A549 (cell line): Measurements from ENCODE around the gene SH2D3A. TPM values are rescaled to one million over a fixed set of nuclear protein-coding genes. Genes with fewer than 3 reads are reported as not detected.
A peak's percentile ranks its signal among the peaks of the same experiment; 100 is the strongest.

ENCODE experiments used
- ATAC-seq, 2 experiments: fragments of 200-7000 bp in 1 of 2; fragments of >200 bp in 1 of 2; cut with Nextera tagmentation in 1 of 2; cut with Tn5 transposase in 1 of 2; 3 replicates each; pipeline versions ENCODE4 v1.8.0 to v1.9.1; 2018 to 2020; ENCODE audit warnings: mild to moderate bottlenecking in 1 of 2, moderate library complexity in 1 of 2
- CTCF ChIA-PET: fragments of 300-600 bp; sonication (Branson Sonifier 250); formaldehyde crosslinking; extraction: SDS; loops from one replicate; lab custom pipeline; 2021; ENCODE audit warnings: antibody characterized with exemption, inconsistent platforms; lab: Yijun Ruan, JAX
- POLR2A ChIA-PET: fragments of 350-600 bp; formaldehyde crosslinking; extraction: SDS; loops from one replicate; lab custom pipeline; 2021; ENCODE audit warnings: antibody characterized with exemption, inconsistent platforms; lab: Yijun Ruan, JAX
- DNase-seq, 2 experiments: peaks; one replicate each; pipeline versions ENCODE4 v3.0.0 to v3.0.0-alpha.2; 2011 to 2016; ENCODE audit warnings: low read depth in 1 of 2, low spot score in 1 of 2
- FAIRE-seq: peaks from 2 replicates; lab custom pipeline; 2011; peaks lifted over from hg19 to GRCh38; lab: Jason Lieb, UNC
- H3K27ac ChIP-seq, 2 experiments: fragments of >200 bp; sonication (Bioruptor Twin); formaldehyde crosslinking; 3 replicates each; pipeline ENCODE4 v1.5.1; 2016 to 2017
- H3K4me1 ChIP-seq: fragments of >200 bp; sonication (Bioruptor Twin); formaldehyde crosslinking; 3 replicates; pipeline ENCODE4 v1.6.1; 2016
- H3K4me2 ChIP-seq: fragments of >200 bp; sonication (Bioruptor Twin); formaldehyde crosslinking; 3 replicates; pipeline ENCODE4 v1.6.1; 2016
- H3K4me3 ChIP-seq: fragments of >200 bp; sonication (Bioruptor Twin); formaldehyde crosslinking; 3 replicates; pipeline ENCODE4 v1.5.1; 2016
- H3K9me3 ChIP-seq: fragments of >200 bp; sonication (Bioruptor Twin); formaldehyde crosslinking; 3 replicates; pipeline ENCODE4 v1.6.1; 2016
- BHLHE40 ChIP-seq: IDR thresholded peaks from 2 replicates; pipeline ENCODE4 v1.6.1; 2012; ENCODE audit warnings: low read depth, low read length, inconsistent platforms
- CBX8 ChIP-seq: fragments of 200-600 bp; sonication (generic); IDR thresholded peaks from 2 replicates; pipeline ENCODE4 v1.6.1; 2016
- CEBPB ChIP-seq, 2 experiments: fragments of >200 bp in 1 of 2; sonication (Bioruptor Twin) in 1 of 2; formaldehyde crosslinking in 1 of 2; IDR thresholded peaks; 2 replicates each; pipeline ENCODE4 v1.6.1; 2012 to 2016
- EHF ChIP-seq: fragments of 250-450 bp; sonication (Bioruptor Pico); IDR thresholded peaks from 2 replicates; pipeline ENCODE4 v1.5.0; 2020; ENCODE audit warnings: mild to moderate bottlenecking
- ESRRA ChIP-seq: fragments of 150-350 bp; IDR thresholded peaks from 2 replicates; pipeline ENCODE4 v1.6.1; 2014; ENCODE audit warnings: mild to moderate bottlenecking, low read length, borderline replicate concordance
- HEYL ChIP-seq: fragments of 250-450 bp; sonication (Bioruptor Pico); IDR thresholded peaks from 2 replicates; pipeline ENCODE4 v1.8.0; 2021; ENCODE audit warnings: mild to moderate bottlenecking, moderate library complexity
- KDM1A ChIP-seq: fragments of 200-600 bp; sonication (generic); IDR thresholded peaks from 2 replicates; pipeline ENCODE4 v1.6.1; 2016; ENCODE audit warnings: low read depth, mild to moderate bottlenecking
- NFE2L2 ChIP-seq: fragments of 150-350 bp; conservative IDR thresholded peaks from 2 replicates; pipeline ENCODE4 v1.6.1; 2014; ENCODE audit warnings: low read length
- NPAS2 ChIP-seq: fragments of 250-450 bp; sonication (Bioruptor Pico); IDR thresholded peaks from 2 replicates; pipeline ENCODE4 v1.8.0; 2022; ENCODE audit warnings: mild to moderate bottlenecking, moderate library complexity, borderline replicate concordance
- POLR2A ChIP-seq: IDR thresholded peaks from 2 replicates; pipeline ENCODE4 v1.6.1; 2012; ENCODE audit warnings: mild to moderate bottlenecking, low read length
- RAD21 ChIP-seq, 2 experiments: fragments of >200 bp in 1 of 2; sonication (Bioruptor Twin) in 1 of 2; formaldehyde crosslinking in 1 of 2; IDR thresholded peaks in 1 of 2; conservative IDR thresholded peaks in 1 of 2; 2 replicates in 1 of 2; 3 replicates in 1 of 2; pipeline ENCODE4 v1.6.1; 2012 to 2018; ENCODE audit warnings: inconsistent platforms in 1 of 2
- RARB ChIP-seq: fragments of 250-450 bp; sonication (Bioruptor Pico); IDR thresholded peaks from 2 replicates; pipeline ENCODE4 v1.8.0; 2021; ENCODE audit warnings: mild to moderate bottlenecking, moderate library complexity
- RCOR1 ChIP-seq: fragments of 150-350 bp; IDR thresholded peaks from 2 replicates; pipeline ENCODE4 v1.6.1; 2014; ENCODE audit warnings: antibody characterized with exemption, low read length, low read depth
- TFCP2L1 ChIP-seq: fragments of 250-450 bp; sonication (Bioruptor Pico); IDR thresholded peaks from 2 replicates; pipeline ENCODE4 v1.5.0; 2021; ENCODE audit warnings: mild to moderate bottlenecking
- ZFP36 ChIP-seq: fragments of 450-650 bp; IDR thresholded peaks from 2 replicates; pipeline ENCODE4 v1.6.1; 2014; ENCODE audit warnings: borderline replicate concordance; ENCODE audit not compliant: partially characterized antibody
- WGBS: methylation state at CpG from one replicate; pipeline ENCODE4 v1.1.6; 2017; ENCODE audit errors: missing lambda C conversion rate; 5-methylcytosine and 5-hydroxymethylcytosine counted together
- polyA plus RNA-seq, 4 experiments: library from polyadenylated mRNA; depleted of rRNA in 3 of 4; stranded (reverse); fragments of >200 nt; fragmentation: RNase III in 1 of 4; extraction: RNeasy Plus Mini Kit Qiagen cat#74134 plus additional on column Dnase treatment in 1 of 4; gene quantifications; 2 replicates in 3 of 4; 3 replicates in 1 of 4; pipeline ENCODE4 v1.2.3, GENCODE V29; 2011 to 2017
- TF ChIP-seq, protein P1 (sequence below): IDR thresholded peaks from 2 replicates; pipeline ENCODE4 v1.6.1; 2012
- TF ChIP-seq, protein P2 (sequence below): fragments of 200-600 bp; sonication (generic); IDR thresholded peaks from 2 replicates; pipeline ENCODE4 v1.6.1; 2016; ENCODE audit warnings: antibody characterized with exemption, mild to moderate bottlenecking, moderate library complexity
- TF ChIP-seq, protein P3 (sequence below): fragments of 450-650 bp; IDR thresholded peaks from 2 replicates; pipeline ENCODE4 v1.6.1; 2014; ENCODE audit warnings: antibody characterized with exemption

The SH2D3A gene
- polyA plus RNA-seq, 2 of the 4 experiments (the other 2 are of a cell fraction), result 6.7 to 10.0 TPM

DNA sequence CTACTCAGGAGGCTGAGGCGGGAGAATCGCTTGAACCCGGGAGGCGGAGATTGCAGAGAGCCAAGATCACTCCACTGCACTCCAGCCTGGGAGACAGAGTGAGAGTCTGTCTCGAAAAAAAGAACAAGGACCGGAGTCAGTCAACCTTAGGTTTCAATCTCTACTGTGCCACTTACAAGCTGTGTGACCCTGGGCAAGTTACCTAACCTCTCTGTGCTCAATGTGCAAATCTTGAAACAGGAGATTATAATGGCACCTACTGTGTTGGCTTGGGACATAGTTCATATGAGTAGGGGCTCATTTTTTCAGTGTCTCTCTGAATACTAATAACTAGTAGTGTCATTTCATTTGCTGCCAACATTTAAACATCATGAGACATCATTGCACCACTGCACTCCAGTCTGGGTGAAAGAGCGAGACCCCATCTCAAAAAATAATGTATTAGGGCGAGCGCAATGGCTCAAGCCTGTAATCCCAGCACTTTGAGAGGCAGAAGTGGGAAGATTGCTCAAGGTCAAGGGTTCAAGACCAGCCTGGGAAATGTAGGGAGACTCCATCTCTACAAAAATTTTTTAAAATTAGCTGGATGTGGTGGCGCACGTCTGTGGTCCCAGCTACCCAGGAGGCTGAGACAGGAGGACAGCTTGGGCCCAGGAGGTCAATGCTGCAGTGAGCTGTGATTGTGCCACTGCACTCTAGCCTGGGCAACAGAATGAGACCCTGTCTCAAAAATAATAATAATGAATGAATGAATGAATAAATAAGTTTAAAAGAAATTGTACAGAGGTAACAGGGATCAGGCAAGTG is 52.3 kb downstream of the SH2D3A start:
- FAIRE-seq (no peak), DNase-seq (no peak), ATAC-seq (no peak)
- no peak overlapping the region for H3K27ac ChIP-seq
- H3K4me3 ChIP-seq, result no peak overlapping the region
- H3K4me2 ChIP-seq, result no peak overlapping the region
- CTCF ChIA-PET, result interaction anchor here (1.7 to 2.2 kb wide), 3 partner anchors 11 to 34 kb away, joined by 5 to 6 read pairs (median 6); no protein-coding TSS in a partner anchor
- POLR2A ChIA-PET, result no interaction called here
- 84% methylated on average over 11 of the region's 11 CpGs for whole genome bisulfite sequencing
- peaks cover 5% of the 10 kb centered on the region; the same call in 2 of the 3 replicates for H3K4me1 ChIP-seq
- TF ChIP-seq RCOR1 (no peak), CEBPB (IDR thresholded peaks at IDR 0.05) (no peak), BHLHE40 (no peak), CBX8 (no peak), ESRRA (no peak), RARB (CRISPR knock-in tag) (no peak), ZFP36 (peak; percentile 49), KDM1A (0 out of 2 replicates have a peak, but pooled peaks have one; percentile 49), TFCP2L1 (CRISPR knock-in tag) (no peak), NPAS2 (no peak)
- TF ChIP-seq, protein P1, sequence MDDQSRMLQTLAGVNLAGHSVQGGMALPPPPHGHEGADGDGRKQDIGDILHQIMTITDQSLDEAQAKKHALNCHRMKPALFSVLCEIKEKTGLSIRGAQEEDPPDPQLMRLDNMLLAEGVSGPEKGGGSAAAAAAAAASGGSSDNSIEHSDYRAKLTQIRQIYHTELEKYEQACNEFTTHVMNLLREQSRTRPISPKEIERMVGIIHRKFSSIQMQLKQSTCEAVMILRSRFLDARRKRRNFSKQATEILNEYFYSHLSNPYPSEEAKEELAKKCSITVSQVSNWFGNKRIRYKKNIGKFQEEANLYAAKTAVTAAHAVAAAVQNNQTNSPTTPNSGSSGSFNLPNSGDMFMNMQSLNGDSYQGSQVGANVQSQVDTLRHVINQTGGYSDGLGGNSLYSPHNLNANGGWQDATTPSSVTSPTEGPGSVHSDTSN, result no peak
- TF ChIP-seq, protein P2, sequence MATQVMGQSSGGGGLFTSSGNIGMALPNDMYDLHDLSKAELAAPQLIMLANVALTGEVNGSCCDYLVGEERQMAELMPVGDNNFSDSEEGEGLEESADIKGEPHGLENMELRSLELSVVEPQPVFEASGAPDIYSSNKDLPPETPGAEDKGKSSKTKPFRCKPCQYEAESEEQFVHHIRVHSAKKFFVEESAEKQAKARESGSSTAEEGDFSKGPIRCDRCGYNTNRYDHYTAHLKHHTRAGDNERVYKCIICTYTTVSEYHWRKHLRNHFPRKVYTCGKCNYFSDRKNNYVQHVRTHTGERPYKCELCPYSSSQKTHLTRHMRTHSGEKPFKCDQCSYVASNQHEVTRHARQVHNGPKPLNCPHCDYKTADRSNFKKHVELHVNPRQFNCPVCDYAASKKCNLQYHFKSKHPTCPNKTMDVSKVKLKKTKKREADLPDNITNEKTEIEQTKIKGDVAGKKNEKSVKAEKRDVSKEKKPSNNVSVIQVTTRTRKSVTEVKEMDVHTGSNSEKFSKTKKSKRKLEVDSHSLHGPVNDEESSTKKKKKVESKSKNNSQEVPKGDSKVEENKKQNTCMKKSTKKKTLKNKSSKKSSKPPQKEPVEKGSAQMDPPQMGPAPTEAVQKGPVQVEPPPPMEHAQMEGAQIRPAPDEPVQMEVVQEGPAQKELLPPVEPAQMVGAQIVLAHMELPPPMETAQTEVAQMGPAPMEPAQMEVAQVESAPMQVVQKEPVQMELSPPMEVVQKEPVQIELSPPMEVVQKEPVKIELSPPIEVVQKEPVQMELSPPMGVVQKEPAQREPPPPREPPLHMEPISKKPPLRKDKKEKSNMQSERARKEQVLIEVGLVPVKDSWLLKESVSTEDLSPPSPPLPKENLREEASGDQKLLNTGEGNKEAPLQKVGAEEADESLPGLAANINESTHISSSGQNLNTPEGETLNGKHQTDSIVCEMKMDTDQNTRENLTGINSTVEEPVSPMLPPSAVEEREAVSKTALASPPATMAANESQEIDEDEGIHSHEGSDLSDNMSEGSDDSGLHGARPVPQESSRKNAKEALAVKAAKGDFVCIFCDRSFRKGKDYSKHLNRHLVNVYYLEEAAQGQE, result no peak
- TF ChIP-seq, protein P3, sequence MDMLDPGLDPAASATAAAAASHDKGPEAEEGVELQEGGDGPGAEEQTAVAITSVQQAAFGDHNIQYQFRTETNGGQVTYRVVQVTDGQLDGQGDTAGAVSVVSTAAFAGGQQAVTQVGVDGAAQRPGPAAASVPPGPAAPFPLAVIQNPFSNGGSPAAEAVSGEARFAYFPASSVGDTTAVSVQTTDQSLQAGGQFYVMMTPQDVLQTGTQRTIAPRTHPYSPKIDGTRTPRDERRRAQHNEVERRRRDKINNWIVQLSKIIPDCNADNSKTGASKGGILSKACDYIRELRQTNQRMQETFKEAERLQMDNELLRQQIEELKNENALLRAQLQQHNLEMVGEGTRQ, result no peak
- TF ChIP-seq, all 56 proteins: peak for 2
- no peaks in the 10 kb centered on the region for H3K9me3 ChIP-seq

DNA sequence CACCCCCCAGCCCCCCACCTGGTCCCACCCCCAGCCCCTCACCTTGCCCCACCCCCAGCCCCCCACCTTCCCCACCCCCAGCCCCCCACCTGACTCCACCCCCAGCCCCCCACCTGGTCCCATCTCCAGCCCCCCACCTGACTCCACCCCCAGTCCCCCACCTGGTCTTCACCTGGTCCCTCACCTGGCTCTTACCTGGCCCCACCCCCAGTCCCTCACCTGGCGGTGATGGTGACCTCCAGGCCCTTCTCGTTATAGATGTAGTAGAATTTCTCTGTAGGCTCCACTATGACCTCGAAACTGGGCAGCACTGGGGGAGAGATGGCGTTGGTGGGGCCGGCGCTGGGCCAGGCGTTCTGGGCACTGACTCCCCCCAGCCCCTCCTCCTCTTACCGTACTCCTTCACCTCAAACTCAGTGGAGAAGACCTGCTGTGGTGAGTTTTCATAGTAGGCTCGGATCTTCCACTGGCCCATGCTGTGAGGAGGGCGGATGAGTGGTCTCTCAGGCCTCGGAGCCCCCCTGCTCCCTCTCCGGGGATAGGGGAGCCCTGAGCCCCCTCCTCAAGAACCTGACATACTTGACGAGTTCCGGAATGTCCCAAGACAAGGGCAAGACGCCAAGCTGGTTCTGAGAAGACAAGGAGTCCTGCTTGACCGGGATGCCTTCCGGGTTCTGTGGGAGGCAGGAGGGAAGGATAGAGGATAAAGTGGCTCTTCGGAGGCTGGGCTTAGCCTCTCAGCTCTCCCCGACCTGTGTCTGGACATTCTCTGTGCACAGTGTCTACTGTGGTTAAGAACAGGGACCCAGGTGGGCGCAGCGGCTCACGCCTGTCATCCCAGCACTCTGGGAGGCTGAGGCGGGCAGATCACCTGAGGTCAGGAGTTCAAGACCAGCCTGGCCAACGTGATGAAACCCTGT is 53.2 kb downstream of the SH2D3A start:
- ChIA-PET CTCF (interaction anchor here (1.7 to 2.2 kb wide), 3 partner anchors 10 to 33 kb away, joined by 5 to 6 read pairs (median 6); no protein-coding TSS in a partner anchor), POLR2A (no interaction called here)
- FAIRE-seq (no peak), DNase-seq (no peak), ATAC-seq (no peak)
- Histone ChIP-seq H3K9me3 (no peaks in the 10 kb centered on the region), H3K4me1 (no peaks in the 10 kb centered on the region), H3K4me2 (no peak overlapping the region), H3K4me3 (no peak overlapping the region), H3K27ac (no peak overlapping the region)
- 69% methylated on average over 18 of the region's 24 CpGs for WGBS
- TF ChIP-seq EHF (no peak), POLR2A (no peak), RAD21 (conservative IDR thresholded peaks at IDR 0.05 in 1 of 2, IDR thresholded peaks at IDR 0.05 in 1 of 2) (no peak), HEYL (CRISPR knock-in tag) (no peak), NFE2L2 (no peak)
